ENCODE data around the gene SWAP70.
"Not testable (repeated sequence)": the region's sequence is repeated elsewhere in the genome, so short reads cannot be mapped to it uniquely, and the experiment has no call there.

Gene SWAP70

GRCh38 chr11:9619004-9619403 lies 44.9 kb upstream of the SWAP70 start:
- no peak for TF ChIP-seq CTCF (IDR thresholded peaks at IDR 0.05; ENCODE audit: low read depth, low read length, missing control alignments)

GRCh38 chr11:9619971-9620370 lies 43.9 kb upstream of the SWAP70 start:
- H3K36me3 ChIP-seq (replicated peaks), result no peaks in the 10 kb centered on the region
- no peak overlapping the region for H3K27ac ChIP-seq
- DNase-seq, result no peak
- in situ Hi-C loops (cut with HindIII; ENCODE audit: low pct_ligation_motif_present, low sequenced_read_pairs), result no loop called here
- no peaks in the 10 kb centered on the region for H3K27me3 ChIP-seq (replicated peaks)
- no peak for TF ChIP-seq CTCF (IDR thresholded peaks at IDR 0.05; ENCODE audit: low read depth, low read length, missing control alignments)
- no peak overlapping the region for H3K4me3 ChIP-seq (ENCODE audit: low read depth, low read length)

More at GRCh38 chr11:9619004-9619403, 44.9 kb upstream of the SWAP70 start:
- Histone ChIP-seq H3K36me3 (replicated peaks) (no peaks in the 10 kb centered on the region), H3K27me3 (replicated peaks) (no peaks in the 10 kb centered on the region), H3K4me3 (ENCODE audit: low read depth, low read length) (no peak overlapping the region), H3K27ac (no peak overlapping the region)
- in situ Hi-C loops (cut with HindIII; ENCODE audit: low pct_ligation_motif_present, low sequenced_read_pairs), result no loop called here
- no peak for DNase-seq

- H3K27ac ChIP-seq; H3K4me3 ChIP-seq (ENCODE audit: low read depth, low read length); in situ Hi-C loops (cut with HindIII; ENCODE audit: low pct_ligation_motif_present, low sequenced_read_pairs); H3K27me3 ChIP-seq (replicated peaks); DNase-seq; H3K36me3 ChIP-seq (replicated peaks): not testable (repeated sequence)
Observed at GRCh38 chr11:9622353-9622752, 41.5 kb upstream of the SWAP70 start.

- H3K27me3 ChIP-seq (replicated peaks); H3K27ac ChIP-seq; H3K36me3 ChIP-seq (replicated peaks); H3K4me3 ChIP-seq (ENCODE audit: low read depth, low read length); DNase-seq; in situ Hi-C loops (cut with HindIII; ENCODE audit: low pct_ligation_motif_present, low sequenced_read_pairs): not testable (repeated sequence)
Observed at GRCh38 chr11:9623053-9623452, 40.8 kb upstream of the SWAP70 start.

GRCh38 chr11:9624448-9624847 lies 39.4 kb upstream of the SWAP70 start:
- Histone ChIP-seq H3K36me3 (replicated peaks) (no peaks in the 10 kb centered on the region), H3K27ac (no peak overlapping the region), H3K4me3 (ENCODE audit: low read depth, low read length) (no peak overlapping the region), H3K27me3 (replicated peaks) (no peaks in the 10 kb centered on the region)
- no peak for DNase-seq
- TF ChIP-seq CTCF (IDR thresholded peaks at IDR 0.05; ENCODE audit: low read depth, low read length, missing control alignments), result no peak
- in situ Hi-C loops (cut with HindIII; ENCODE audit: low pct_ligation_motif_present, low sequenced_read_pairs), result no loop called here

DNA sequence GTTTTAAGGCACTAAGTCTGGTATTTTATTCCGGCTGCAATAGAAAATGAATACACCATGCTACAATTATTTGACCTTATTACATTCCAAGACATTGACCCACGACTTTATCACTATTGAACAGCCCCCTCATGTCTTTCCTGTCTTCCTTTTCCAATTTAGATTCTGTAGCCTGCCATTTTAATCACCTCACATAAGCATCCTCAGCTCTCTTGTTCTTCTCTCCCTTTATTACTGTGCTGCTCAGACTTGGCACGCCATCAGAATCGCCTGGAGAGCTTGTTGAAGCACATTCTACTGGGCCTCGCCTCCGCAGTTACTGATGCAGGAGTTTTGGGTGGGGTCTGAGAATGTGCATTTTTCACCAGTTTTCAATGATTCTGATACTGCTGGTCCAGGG lies 38.7 kb upstream of the SWAP70 start:
- Histone ChIP-seq H3K27me3 (replicated peaks) (no peaks in the 10 kb centered on the region), H3K27ac (no peak overlapping the region), H3K36me3 (replicated peaks) (no peaks in the 10 kb centered on the region), H3K4me3 (ENCODE audit: low read depth, low read length) (no peak overlapping the region)
- in situ Hi-C loops (cut with HindIII; ENCODE audit: low pct_ligation_motif_present, low sequenced_read_pairs), result no loop called here
- no peak for DNase-seq
- TF ChIP-seq CTCF (IDR thresholded peaks at IDR 0.05; ENCODE audit: low read depth, low read length, missing control alignments), result no peak

DNA sequence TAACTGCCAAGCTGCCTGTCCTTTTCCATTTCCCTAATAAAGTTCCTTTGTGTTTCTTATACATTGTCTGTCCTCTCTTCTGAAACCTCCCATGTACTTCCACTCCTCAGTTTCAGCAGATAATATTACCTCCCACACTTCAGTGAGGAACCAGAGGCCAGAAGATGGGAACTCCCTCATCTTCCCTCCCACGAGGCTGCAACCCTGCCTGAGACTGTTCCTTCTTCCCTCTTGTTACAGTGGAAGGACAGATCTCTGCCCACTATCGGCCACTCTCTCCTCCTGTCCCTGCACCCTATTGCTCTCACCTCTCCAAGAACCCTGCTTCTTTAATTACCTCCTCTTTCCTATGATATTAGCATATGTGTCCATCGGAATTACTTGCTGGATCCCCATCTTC lies 38.1 kb upstream of the SWAP70 start:
- TF ChIP-seq CTCF (IDR thresholded peaks at IDR 0.05; ENCODE audit: low read depth, low read length, missing control alignments), result no peak
- in situ Hi-C loops (cut with HindIII; ENCODE audit: low pct_ligation_motif_present, low sequenced_read_pairs), result no loop called here

More for the DNA sequence above, 38.1 kb upstream of the SWAP70 start:
- Histone ChIP-seq H3K36me3 (replicated peaks) (no peaks in the 10 kb centered on the region), H3K27ac (no peak overlapping the region), H3K4me3 (ENCODE audit: low read depth, low read length) (no peak overlapping the region), H3K27me3 (replicated peaks) (no peaks in the 10 kb centered on the region)
- DNase-seq, result no peak
